Central memory CD8-positive, alpha-beta T cell (primary cell): ENCODE results near the gene ADGRE3.

Experiments
- ATAC-seq: fragments of 150-1000 bp; cut with Tn5 transposase; replicated peaks from 2 replicates; pipeline ENCODE4 v1.10.0; 2022; ENCODE audit warnings: mild to moderate bottlenecking, moderate FRiP score, moderate number of reproducible peaks; ENCODE audit not compliant: poor library complexity, severe bottlenecking; ENCODE audit errors: extremely low read depth
- DNase-seq, 2 donors: peaks; one replicate each; pipeline ENCODE4 v3.0.0; 2021; ENCODE audit warnings: low spot score in 2 of 2
- H3K27ac Mint-ChIP-seq: one replicate; pipeline ENCODE4 v1.8.0; 2022; ENCODE audit warnings: low read depth, mild to moderate bottlenecking, moderate library complexity, mixed read lengths
- H3K27me3 Mint-ChIP-seq: one replicate; pipeline ENCODE4 v1.8.0; 2022; ENCODE audit warnings: mixed read lengths
- H3K36me3 Mint-ChIP-seq: one replicate; pipeline ENCODE4 v1.8.0; 2022; ENCODE audit warnings: mild to moderate bottlenecking, moderate library complexity, mixed read lengths; ENCODE audit not compliant: insufficient read depth
- H3K4me1 Mint-ChIP-seq: one replicate; pipeline ENCODE4 v1.8.0; 2022; ENCODE audit warnings: mixed read lengths
- H3K4me3 Mint-ChIP-seq: one replicate; pipeline ENCODE4 v1.8.0; 2022; ENCODE audit warnings: mild to moderate bottlenecking, moderate library complexity, mixed read lengths
- H3K9me3 Mint-ChIP-seq: one replicate; pipeline ENCODE4 v1.8.0; 2022; ENCODE audit warnings: mixed read lengths

The ADGRE3 gene, protein sequence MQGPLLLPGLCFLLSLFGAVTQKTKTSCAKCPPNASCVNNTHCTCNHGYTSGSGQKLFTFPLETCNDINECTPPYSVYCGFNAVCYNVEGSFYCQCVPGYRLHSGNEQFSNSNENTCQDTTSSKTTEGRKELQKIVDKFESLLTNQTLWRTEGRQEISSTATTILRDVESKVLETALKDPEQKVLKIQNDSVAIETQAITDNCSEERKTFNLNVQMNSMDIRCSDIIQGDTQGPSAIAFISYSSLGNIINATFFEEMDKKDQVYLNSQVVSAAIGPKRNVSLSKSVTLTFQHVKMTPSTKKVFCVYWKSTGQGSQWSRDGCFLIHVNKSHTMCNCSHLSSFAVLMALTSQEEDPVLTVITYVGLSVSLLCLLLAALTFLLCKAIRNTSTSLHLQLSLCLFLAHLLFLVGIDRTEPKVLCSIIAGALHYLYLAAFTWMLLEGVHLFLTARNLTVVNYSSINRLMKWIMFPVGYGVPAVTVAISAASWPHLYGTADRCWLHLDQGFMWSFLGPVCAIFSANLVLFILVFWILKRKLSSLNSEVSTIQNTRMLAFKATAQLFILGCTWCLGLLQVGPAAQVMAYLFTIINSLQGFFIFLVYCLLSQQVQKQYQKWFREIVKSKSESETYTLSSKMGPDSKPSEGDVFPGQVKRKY

DNA sequence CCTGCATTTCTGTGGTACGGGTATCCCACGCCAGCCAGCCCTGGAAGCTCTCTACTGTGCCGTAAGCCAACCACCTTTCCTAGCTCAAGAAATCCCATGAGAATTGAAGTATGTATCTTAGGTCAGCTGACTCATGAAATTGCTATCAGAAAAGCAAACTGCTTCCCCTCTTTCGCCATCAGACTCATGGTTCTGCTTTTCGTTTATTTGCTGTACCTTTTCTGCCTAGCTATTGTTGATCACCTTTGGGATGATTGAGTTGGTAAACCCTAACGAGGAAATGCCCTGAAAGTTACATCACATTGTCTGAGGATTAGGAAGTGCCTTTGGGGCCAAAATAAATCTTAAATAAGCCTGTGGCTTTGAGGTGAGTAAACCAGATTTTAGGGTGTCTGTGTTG is at the start of gene ADGRE3:
Gene ADGRE3, minus strand, starts transcription at position 81 of the 400 bp plus-strand sequence. Its CDS starts 74 bp downstream, at position 7.
- H3K27me3 Mint-ChIP-seq, result peaks cover 29% of the 10 kb centered on the region
- ATAC-seq, result no peak
- no peaks in the 10 kb centered on the region for H3K9me3 Mint-ChIP-seq
- no peak within 1 kb of the TSS for H3K27ac Mint-ChIP-seq
- no peaks in the 10 kb centered on the region for H3K36me3 Mint-ChIP-seq
- no peak for DNase-seq
- no peaks in the 10 kb centered on the region for H3K4me1 Mint-ChIP-seq
- H3K4me3 Mint-ChIP-seq, result no peak within 1 kb of the TSS

DNA sequence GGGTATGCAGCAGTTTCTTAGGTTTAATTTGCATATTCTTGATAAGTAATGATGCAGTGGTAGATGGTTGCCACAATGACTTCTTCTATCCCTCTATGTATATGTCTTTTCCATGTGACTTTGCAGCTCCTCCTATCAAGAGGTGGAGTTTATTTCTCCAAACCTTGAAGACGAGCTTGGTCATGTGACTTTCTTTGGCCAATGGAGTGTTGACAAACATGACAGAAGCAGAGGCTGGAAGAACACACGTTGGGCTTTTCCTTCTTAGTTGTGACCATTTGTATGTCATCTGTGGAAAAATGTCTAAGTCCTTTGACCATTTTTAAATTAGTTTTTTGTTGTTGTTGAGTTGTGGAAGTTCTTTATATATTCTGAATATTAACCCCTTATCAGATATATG is 47.5 kb upstream of the ADGRE3 start:
- Mint-ChIP-seq H3K27ac (no peak overlapping the region), H3K36me3 (peaks cover 6% of the 10 kb centered on the region), H3K27me3 (no peaks in the 10 kb centered on the region), H3K4me1 (no peaks in the 10 kb centered on the region), H3K4me3 (no peak overlapping the region), H3K9me3 (peaks cover 28% of the 10 kb centered on the region)
- ATAC-seq, result no peak
- no peak for DNase-seq

DNA sequence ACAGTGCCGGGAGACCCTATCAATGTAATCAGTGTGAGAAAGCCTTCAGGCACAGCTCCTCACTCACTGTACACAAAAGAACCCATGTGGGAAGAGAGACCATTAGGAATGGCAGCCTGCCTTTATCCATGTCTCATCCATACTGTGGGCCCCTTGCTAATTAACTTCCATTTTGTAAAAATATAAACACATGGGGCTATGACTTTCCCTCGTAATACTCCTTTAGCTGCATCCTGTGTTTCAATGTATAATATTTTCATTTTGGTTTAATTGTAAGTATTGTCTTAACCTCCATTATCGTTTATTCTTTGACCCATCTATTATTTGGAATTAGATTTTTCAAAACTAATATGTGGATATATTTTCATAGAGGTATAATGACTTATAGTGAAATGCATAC is 44.5 kb upstream of the ADGRE3 start:
- Mint-ChIP-seq H3K27me3 (no peaks in the 10 kb centered on the region), H3K27ac (no peak overlapping the region), H3K4me1 (no peaks in the 10 kb centered on the region), H3K9me3 (peaks cover 32% of the 10 kb centered on the region), H3K36me3 (peaks cover 23% of the 10 kb centered on the region), H3K4me3 (no peak overlapping the region)
- ATAC-seq (no peak), DNase-seq (no peak)

DNA sequence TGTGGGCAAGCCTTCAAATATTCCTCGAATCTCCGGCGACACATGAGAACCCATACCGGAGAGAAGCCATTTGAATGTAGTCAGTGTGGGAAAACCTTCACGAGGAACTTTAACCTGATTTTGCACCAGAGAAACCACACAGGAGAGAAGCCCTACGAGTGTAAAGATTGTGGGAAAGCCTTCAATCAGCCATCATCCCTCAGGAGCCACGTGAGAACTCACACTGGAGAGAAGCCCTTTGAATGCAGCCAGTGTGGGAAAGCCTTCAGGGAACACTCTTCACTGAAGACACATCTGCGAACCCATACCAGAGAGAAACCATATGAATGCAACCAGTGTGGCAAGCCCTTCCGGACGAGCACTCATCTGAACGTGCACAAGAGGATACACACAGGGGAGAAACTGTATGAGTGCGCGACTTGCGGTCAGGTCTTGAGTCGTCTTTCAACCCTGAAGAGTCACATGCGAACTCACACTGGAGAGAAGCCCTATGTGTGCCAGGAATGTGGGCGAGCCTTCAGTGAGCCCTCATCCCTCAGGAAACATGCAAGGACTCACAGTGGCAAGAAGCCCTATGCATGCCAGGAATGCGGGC is 44.0 kb upstream of the ADGRE3 start:
- ATAC-seq, result no peak
- Mint-ChIP-seq H3K27me3 (no peaks in the 10 kb centered on the region), H3K4me3 (no peak overlapping the region), H3K36me3 (peaks cover 23% of the 10 kb centered on the region), H3K9me3 (peaks cover 32% of the 10 kb centered on the region), H3K27ac (no peak overlapping the region), H3K4me1 (no peaks in the 10 kb centered on the region)
- DNase-seq, result no peak

DNA sequence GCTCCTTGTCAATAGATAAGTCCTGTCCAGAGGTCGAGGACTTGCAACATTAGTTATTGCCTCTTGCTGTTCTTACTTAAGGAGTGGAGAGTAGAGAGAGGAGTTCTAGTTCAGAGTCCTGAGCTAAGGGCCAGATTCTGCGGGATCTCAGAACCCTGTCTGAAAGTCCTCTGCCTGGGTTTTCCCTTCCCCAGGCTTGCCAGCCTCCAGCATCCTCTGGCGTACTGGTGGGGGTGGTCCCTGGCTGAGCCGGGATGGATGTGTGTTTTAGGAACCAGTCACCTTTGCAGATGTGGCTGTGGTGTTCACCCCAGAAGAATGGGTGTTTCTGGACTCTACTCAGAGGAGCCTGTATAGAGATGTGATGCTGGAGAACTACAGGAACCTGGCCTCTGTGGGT is 41.2 kb upstream of the ADGRE3 start:
- DNase-seq (no peak), ATAC-seq (no peak)
- peaks cover 33% of the 10 kb centered on the region for H3K36me3 Mint-ChIP-seq
- peaks cover 37% of the 10 kb centered on the region for H3K9me3 Mint-ChIP-seq
- H3K27ac Mint-ChIP-seq, result no peak overlapping the region
- no peak overlapping the region for H3K4me3 Mint-ChIP-seq
- no peaks in the 10 kb centered on the region for H3K27me3 Mint-ChIP-seq
- H3K4me1 Mint-ChIP-seq, result no peaks in the 10 kb centered on the region

DNA sequence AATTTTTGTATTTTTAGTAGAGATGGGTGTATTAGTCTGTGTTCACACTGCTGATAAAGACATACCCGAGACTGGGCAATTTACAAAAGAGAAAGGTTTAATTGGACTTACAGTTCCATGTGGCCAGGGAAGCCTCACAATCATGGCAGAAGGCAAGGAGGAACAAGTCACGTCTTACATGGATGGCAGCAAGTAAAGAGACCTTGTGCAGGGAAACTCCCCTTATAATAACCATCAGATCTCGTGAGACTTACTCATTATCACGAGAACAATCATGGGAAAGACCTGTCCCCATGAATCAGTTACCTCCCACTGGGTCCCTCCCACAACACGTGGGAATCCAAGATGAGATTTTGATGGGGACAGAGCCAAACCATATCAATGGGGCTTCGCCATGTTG is 29.8 kb upstream of the ADGRE3 start:
- Mint-ChIP-seq H3K36me3 (peaks cover 55% of the 10 kb centered on the region), H3K4me1 (no peaks in the 10 kb centered on the region), H3K27ac (no peak overlapping the region), H3K27me3 (no peaks in the 10 kb centered on the region), H3K4me3 (no peak overlapping the region), H3K9me3 (no peaks in the 10 kb centered on the region)
- no peak for DNase-seq
- ATAC-seq, result no peak

DNA sequence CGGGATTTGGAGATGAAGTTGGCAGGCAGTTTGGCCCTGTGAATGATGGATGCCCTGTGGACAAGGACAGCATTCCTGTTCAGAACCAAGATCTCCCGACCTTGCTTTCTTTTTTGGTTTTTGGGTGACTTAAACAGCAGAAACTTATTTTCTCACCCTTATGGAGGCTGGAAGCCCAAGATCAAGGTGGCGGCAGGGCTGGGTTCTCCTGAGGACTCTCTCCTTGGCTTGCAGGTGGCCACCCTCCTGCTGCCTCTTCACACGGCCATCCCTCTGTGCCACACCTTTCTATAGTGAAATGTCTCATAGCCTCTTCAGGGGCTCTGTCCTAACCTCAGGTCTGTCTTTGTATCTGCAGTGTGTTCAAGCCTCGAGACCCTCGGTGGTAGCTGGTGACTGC is 29.2 kb upstream of the ADGRE3 start:
- Mint-ChIP-seq H3K9me3 (no peaks in the 10 kb centered on the region), H3K4me3 (no peak overlapping the region), H3K36me3 (peaks cover 56% of the 10 kb centered on the region), H3K27me3 (no peaks in the 10 kb centered on the region), H3K4me1 (no peaks in the 10 kb centered on the region), H3K27ac (peak overlapping the region; percentile 74)
- DNase-seq (no peak), ATAC-seq (no peak)

DNA sequence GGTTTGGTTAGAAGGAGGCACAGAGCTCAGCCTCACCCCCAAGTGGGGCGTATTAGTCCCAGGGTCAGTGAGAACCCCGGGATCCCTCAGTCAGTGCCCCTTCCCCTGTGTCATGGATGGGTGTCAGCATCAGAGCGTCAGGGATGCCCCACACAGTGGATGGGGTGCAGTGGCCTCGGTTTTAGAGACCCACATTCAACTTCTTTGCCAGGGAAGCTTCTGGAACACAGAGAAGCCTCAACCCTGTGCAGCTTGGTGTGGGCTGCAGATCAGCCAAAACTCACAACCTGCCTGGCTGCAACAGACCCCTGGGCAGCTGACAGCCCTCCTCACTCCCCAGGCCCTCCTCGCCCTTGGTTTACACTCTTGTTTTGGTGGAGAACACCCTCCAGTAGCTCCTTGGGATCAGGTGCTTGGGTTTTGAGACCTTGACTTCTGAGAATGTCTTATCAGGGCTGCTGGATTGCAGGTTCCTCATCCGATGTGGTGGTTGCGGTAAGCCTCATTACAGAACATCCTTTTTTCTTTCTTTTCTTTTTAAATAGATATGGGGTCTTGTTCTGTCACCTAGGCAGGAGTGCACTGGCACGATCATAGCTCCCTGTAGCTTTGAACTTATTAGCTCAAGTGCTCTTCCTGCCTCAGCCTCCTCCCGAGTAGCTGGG is 26.2 kb upstream of the ADGRE3 start:
- Mint-ChIP-seq H3K36me3 (peaks cover 59% of the 10 kb centered on the region), H3K27ac (no peak overlapping the region), H3K9me3 (no peaks in the 10 kb centered on the region), H3K4me1 (no peaks in the 10 kb centered on the region), H3K27me3 (no peaks in the 10 kb centered on the region), H3K4me3 (no peak overlapping the region)
- DNase-seq (no peak), ATAC-seq (no peak)

DNA sequence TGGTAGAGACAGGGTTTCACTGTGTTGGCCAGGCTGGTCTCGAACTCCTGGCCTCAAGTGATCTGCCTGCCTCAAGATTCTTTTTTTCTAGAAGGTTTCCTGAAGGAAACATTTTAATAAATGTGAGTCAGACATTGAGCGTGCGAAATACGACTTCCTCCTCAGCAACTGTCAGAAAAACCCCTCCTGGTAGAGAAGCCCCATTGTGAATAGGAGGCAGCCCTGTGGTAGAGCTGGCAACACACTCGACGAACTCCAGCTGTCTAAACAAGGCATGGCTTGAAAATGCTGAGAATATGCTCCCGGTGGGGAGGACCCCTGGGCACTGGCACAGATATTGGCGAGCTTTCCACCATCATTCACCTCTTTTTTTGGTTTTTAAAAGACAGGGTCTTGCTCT is 25.0 kb upstream of the ADGRE3 start:
- no peaks in the 10 kb centered on the region for H3K9me3 Mint-ChIP-seq
- no peak for DNase-seq
- H3K4me1 Mint-ChIP-seq, result no peaks in the 10 kb centered on the region
- H3K27ac Mint-ChIP-seq, result no peak overlapping the region
- H3K36me3 Mint-ChIP-seq, result peaks cover 62% of the 10 kb centered on the region
- no peak overlapping the region for H3K4me3 Mint-ChIP-seq
- no peaks in the 10 kb centered on the region for H3K27me3 Mint-ChIP-seq
- ATAC-seq, result no peak

DNA sequence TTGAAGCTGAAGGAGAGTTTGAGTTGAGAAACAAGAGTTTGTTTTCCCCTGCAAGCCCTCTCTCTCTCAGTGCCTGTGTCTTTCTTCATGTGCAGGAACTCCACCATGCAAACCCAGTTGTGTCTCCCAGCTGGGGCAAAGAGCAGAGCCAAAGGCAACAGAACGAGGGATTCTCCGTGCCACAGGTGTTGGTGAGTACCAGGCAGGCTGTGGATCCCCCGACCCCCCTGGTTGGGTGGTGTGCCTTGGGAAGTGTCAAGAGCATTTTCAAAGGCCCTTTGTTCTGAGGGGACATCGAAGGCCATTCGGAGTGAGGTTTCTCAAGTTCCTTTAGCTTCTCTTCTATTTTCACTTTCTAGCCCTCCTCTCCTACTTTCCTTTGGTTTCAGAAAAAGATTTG is 20.8 kb upstream of the ADGRE3 start:
- Mint-ChIP-seq H3K36me3 (peaks cover 47% of the 10 kb centered on the region), H3K9me3 (no peaks in the 10 kb centered on the region), H3K27me3 (no peaks in the 10 kb centered on the region), H3K4me3 (no peak overlapping the region), H3K4me1 (peaks cover 6% of the 10 kb centered on the region), H3K27ac (no peak overlapping the region)
- ATAC-seq, result no peak
- DNase-seq, result no peak

DNA sequence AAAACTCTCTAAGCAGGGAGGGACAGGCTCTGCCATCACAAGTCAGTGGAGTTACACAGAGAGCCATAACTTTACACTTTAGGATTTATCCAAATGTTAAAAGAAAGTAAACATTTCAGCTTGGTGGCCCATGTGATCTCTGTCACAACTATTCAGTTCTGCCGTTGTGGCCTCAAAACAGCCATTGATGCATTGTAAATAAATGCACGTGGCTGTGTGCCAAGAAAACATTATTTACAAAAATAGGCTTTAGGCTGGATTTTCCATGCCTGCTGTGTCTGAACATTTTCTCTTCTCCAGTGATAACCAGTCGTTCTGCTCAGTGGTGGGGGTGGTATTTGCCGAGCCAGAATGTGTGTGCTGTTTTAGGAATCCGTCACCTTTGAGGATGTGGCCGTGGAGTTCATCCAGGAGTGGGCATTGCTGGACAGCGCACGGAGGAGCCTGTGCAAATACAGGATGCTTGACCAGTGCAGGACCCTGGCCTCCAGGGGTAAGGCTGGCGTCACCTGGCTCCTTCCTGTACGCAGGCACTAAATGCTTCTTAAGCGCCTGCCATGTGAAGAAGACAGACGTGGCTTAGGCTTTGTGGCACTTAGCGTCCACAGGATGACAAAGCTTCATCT is 20.1 kb upstream of the ADGRE3 start:
- Mint-ChIP-seq H3K36me3 (peaks cover 40% of the 10 kb centered on the region), H3K4me3 (no peak overlapping the region), H3K9me3 (no peaks in the 10 kb centered on the region), H3K27me3 (no peaks in the 10 kb centered on the region), H3K27ac (no peak overlapping the region), H3K4me1 (peaks cover 6% of the 10 kb centered on the region)
- ATAC-seq (no peak), DNase-seq (no peak)
